ENCODE results near the gene CDKAL1.

Gene CDKAL1

GRCh38 chr6:21161707-21162106 lies 627.5 kb downstream of the CDKAL1 start:
- no peak for TF ChIP-seq CTCF (IDR thresholded peaks at IDR 0.05; ENCODE audit: low read depth, low read length)
- TF ChIP-seq EZH2phosphoT487 (IDR thresholded peaks at IDR 0.05; ENCODE audit: low read depth): no peak
- H2AFZ ChIP-seq (ENCODE audit: low read depth, low read length): no peak overlapping the region
- no peak overlapping the region for H3K4me2 ChIP-seq (ENCODE audit: low read length)
- no peaks in the 10 kb centered on the region for H3K9me3 ChIP-seq (ENCODE audit: insufficient read depth, low read length)
- H3K79me2 ChIP-seq (ENCODE audit: low read length): no peaks in the 10 kb centered on the region
- no peak overlapping the region for H3K9ac ChIP-seq (ENCODE audit: low read length)
- peaks cover 19% of the 10 kb centered on the region for H3K4me1 ChIP-seq (ENCODE audit: low read length)
- H3K27me3 ChIP-seq (ENCODE audit: low read depth, low read length): no peaks in the 10 kb centered on the region
- no peak overlapping the region for H3K4me3 ChIP-seq (ENCODE audit: low read length)
- H3K27ac ChIP-seq (ENCODE audit: low read length): no peak overlapping the region
- H3K36me3 ChIP-seq (replicated peaks; ENCODE audit: low read depth, low read length): no peaks in the 10 kb centered on the region
- H4K20me1 ChIP-seq (ENCODE audit: insufficient read depth, low read length): no peaks in the 10 kb centered on the region

- Histone ChIP-seq H3K4me3 (ENCODE audit: low read length) (no peak overlapping the region), H3K4me1 (ENCODE audit: low read length) (peaks cover 10% of the 10 kb centered on the region), H3K4me2 (ENCODE audit: low read length) (no peak overlapping the region), H3K9ac (ENCODE audit: low read length) (no peak overlapping the region), H3K79me2 (ENCODE audit: low read length) (no peaks in the 10 kb centered on the region), H3K36me3 (replicated peaks; ENCODE audit: low read depth, low read length) (no peaks in the 10 kb centered on the region), H3K27ac (ENCODE audit: low read length) (no peak overlapping the region), H4K20me1 (ENCODE audit: insufficient read depth, low read length) (no peaks in the 10 kb centered on the region), H3K27me3 (ENCODE audit: low read depth, low read length) (no peaks in the 10 kb centered on the region), H3K9me3 (ENCODE audit: insufficient read depth, low read length) (no peaks in the 10 kb centered on the region), H2AFZ (ENCODE audit: low read depth, low read length) (no peak overlapping the region)
- TF ChIP-seq EZH2phosphoT487 (IDR thresholded peaks at IDR 0.05; ENCODE audit: low read depth): no peak
- no peak for TF ChIP-seq CTCF (IDR thresholded peaks at IDR 0.05; ENCODE audit: low read depth, low read length)
These were observed 629.0 kb downstream of the CDKAL1 start for GRCh38 chr6:21163110-21163837.

- Histone ChIP-seq H3K27me3 (ENCODE audit: low read depth, low read length) (no peaks in the 10 kb centered on the region), H3K4me1 (ENCODE audit: low read length) (peaks cover 6% of the 10 kb centered on the region), H3K79me2 (ENCODE audit: low read length) (no peaks in the 10 kb centered on the region), H3K4me2 (ENCODE audit: low read length) (no peak overlapping the region), H3K36me3 (replicated peaks; ENCODE audit: low read depth, low read length) (no peaks in the 10 kb centered on the region), H4K20me1 (ENCODE audit: insufficient read depth, low read length) (no peaks in the 10 kb centered on the region), H3K9ac (ENCODE audit: low read length) (no peak overlapping the region), H3K4me3 (ENCODE audit: low read length) (no peak overlapping the region), H2AFZ (ENCODE audit: low read depth, low read length) (no peak overlapping the region), H3K9me3 (ENCODE audit: insufficient read depth, low read length) (no peaks in the 10 kb centered on the region), H3K27ac (ENCODE audit: low read length) (no peak overlapping the region)
- TF ChIP-seq CTCF (IDR thresholded peaks at IDR 0.05; ENCODE audit: low read depth, low read length) (no peak), EZH2phosphoT487 (IDR thresholded peaks at IDR 0.05; ENCODE audit: low read depth) (no peak)
These were observed 629.6 kb downstream of the CDKAL1 start for GRCh38 chr6:21163838-21164180.

GRCh38 chr6:21164768-21165326 lies 630.6 kb downstream of the CDKAL1 start:
- Histone ChIP-seq H2AFZ (ENCODE audit: low read depth, low read length) (no peak overlapping the region), H3K9ac (ENCODE audit: low read length) (no peak overlapping the region), H3K36me3 (replicated peaks; ENCODE audit: low read depth, low read length) (no peaks in the 10 kb centered on the region), H3K4me1 (ENCODE audit: low read length) (peaks cover 6% of the 10 kb centered on the region), H3K27me3 (ENCODE audit: low read depth, low read length) (no peaks in the 10 kb centered on the region), H3K79me2 (ENCODE audit: low read length) (no peaks in the 10 kb centered on the region), H4K20me1 (ENCODE audit: insufficient read depth, low read length) (no peaks in the 10 kb centered on the region), H3K9me3 (ENCODE audit: insufficient read depth, low read length) (no peaks in the 10 kb centered on the region), H3K27ac (ENCODE audit: low read length) (no peak overlapping the region), H3K4me3 (ENCODE audit: low read length) (no peak overlapping the region), H3K4me2 (ENCODE audit: low read length) (no peak overlapping the region)
- no peak for TF ChIP-seq EZH2phosphoT487 (IDR thresholded peaks at IDR 0.05; ENCODE audit: low read depth)
- no peak for TF ChIP-seq CTCF (IDR thresholded peaks at IDR 0.05; ENCODE audit: low read depth, low read length)
